SU-DHL-6 (cell line): ENCODE results near the gene ERG.

Experiments
- CTCF ChIP-seq: fragments of 200-600 bp; sonication (generic); IDR thresholded peaks from one replicate; pipeline ENCODE4 v1.5.1; 2017; ENCODE audit warnings: antibody characterized with exemption, mild to moderate bottlenecking, low read length, moderate library complexity; ENCODE audit not compliant: insufficient read depth, poor library complexity, severe bottlenecking
- EZH2phosphoT487 ChIP-seq: fragments of 200-600 bp; sonication (generic), shearing (Covaris generic); conservative IDR thresholded peaks from 2 replicates; pipeline ENCODE4 v1.6.1; 2018; ENCODE audit warnings: mild to moderate bottlenecking, antibody characterized with exemption, low read length, moderate library complexity, mixed read lengths

- TF ChIP-seq CTCF (no peak), EZH2phosphoT487 (no peak)
Observed at GRCh38 chr21:38359090-38359489, 139.2 kb downstream of the ERG start.
